Measurements from ENCODE around the gene KCNV2.

- TF ChIP-seq EZH2 (IDR thresholded peaks at IDR 0.05): no peak
- TF ChIP-seq POLR2AphosphoS5 (IDR thresholded peaks at IDR 0.05; ENCODE audit: borderline replicate concordance, low read depth, low read length): no peak
- TF ChIP-seq FOXP2 (optimal IDR thresholded peaks at IDR 0.05; ENCODE audit: control extremely low read depth, extremely low read length, insufficient read depth): no peak
Measured at GRCh38 chr9:2674141-2674824, 43.0 kb upstream of the KCNV2 start.

Data from SK-N-MC (cell line).